ENCODE data around the gene GPM6B.

GRCh38 chrX:13855689-13856450, 39.0 kb upstream of the GPM6B start:
- TF ChIP-seq CTCF (conservative IDR thresholded peaks at IDR 0.05; ENCODE audit: low read length) (no peak), EZH2phosphoT487 (IDR thresholded peaks at IDR 0.05; ENCODE audit: borderline replicate concordance, low read depth, low read length) (no peak)
